Caco-2 (cell line): Measurements from ENCODE around the gene RPL19. TPM values are rescaled to one million over a fixed set of nuclear protein-coding genes. Genes with fewer than 3 reads are reported as not detected.
A peak's percentile ranks its signal among the peaks of the same experiment; 100 is the strongest.

Experiments used
- BruUV-seq: library from RNA; stranded (reverse); fragments of 400-500 nt; replicated peaks from 2 replicates; lab custom pipeline; 2021; lab: Mats Ljungman, UMichigan
- CTCF ChIA-PET: fragments of 300-600 bp; sonication (Branson Sonifier 250); formaldehyde crosslinking; loops from one replicate; lab custom pipeline; 2022; ENCODE audit warnings: antibody characterized with exemption; lab: Charles Lee
- POLR2A ChIA-PET: fragments of 300-600 bp; sonication (Branson Sonifier 250); formaldehyde crosslinking; loops from one replicate; lab custom pipeline; 2022; ENCODE audit warnings: antibody characterized with exemption; lab: Charles Lee
- DNase-seq, 2 experiments: peaks; one replicate each; pipeline versions ENCODE4 v3.0.0 to v3.0.0-alpha.2; 2020 to 2022
- H3K27me3 ChIP-seq: replicated peaks from 2 replicates; pipeline ENCODE4 v1.6.0; 2011; ENCODE audit warnings: low read length; ENCODE audit not compliant: control insufficient read depth, insufficient read depth
- H3K36me3 ChIP-seq: 2 replicates; pipeline ENCODE4 v1.5.1; 2011; ENCODE audit warnings: low read length; ENCODE audit not compliant: control insufficient read depth, insufficient read depth
- H3K4me1 ChIP-seq: fragments of 250-450 bp; sonication (Bioruptor Pico); 2 replicates; pipeline ENCODE4 v1.5.1; 2020; ENCODE audit warnings: mild to moderate bottlenecking
- H3K4me3 ChIP-seq: 2 replicates; pipeline ENCODE4 v1.5.1; 2011; ENCODE audit warnings: low read depth, mild to moderate bottlenecking, control low read depth, low read length
- H3K9me3 ChIP-seq: fragments of 250-450 bp; sonication (Bioruptor Pico); 2 replicates; pipeline ENCODE4 v1.5.1; 2020; ENCODE audit warnings: mild to moderate bottlenecking, moderate library complexity
- H3K27ac Mint-ChIP-seq: one replicate; pipeline ENCODE4 v1.8.0; 2022; ENCODE audit warnings: mixed read lengths; ENCODE audit not compliant: unreplicated experiment
- H3K27me3 Mint-ChIP-seq: one replicate; pipeline ENCODE4 v1.8.0; 2022; ENCODE audit warnings: mixed read lengths; ENCODE audit not compliant: insufficient read depth, unreplicated experiment
- H3K36me3 Mint-ChIP-seq: one replicate; pipeline ENCODE4 v1.8.0; 2022; ENCODE audit warnings: mild to moderate bottlenecking, mixed read lengths; ENCODE audit not compliant: insufficient read depth, unreplicated experiment
- H3K4me1 Mint-ChIP-seq: one replicate; pipeline ENCODE4 v1.8.0; 2022; ENCODE audit warnings: low read depth, mixed read lengths; ENCODE audit not compliant: unreplicated experiment
- H3K4me3 Mint-ChIP-seq: one replicate; pipeline ENCODE4 v1.8.0; 2022; ENCODE audit warnings: mild to moderate bottlenecking, moderate library complexity, mixed read lengths; ENCODE audit not compliant: unreplicated experiment
- H3K9me3 Mint-ChIP-seq: one replicate; pipeline ENCODE4 v1.8.0; 2022; ENCODE audit warnings: mixed read lengths; ENCODE audit not compliant: unreplicated experiment
- intact Hi-C: fragments of 100-400 bp; cut with micrococcal nuclease; formaldehyde crosslinking; loops from one replicate; pipeline ENCODE4 v1.10.0; 2022; ENCODE audit not compliant: unreplicated experiment
- total RNA-seq: library from RNA; stranded (reverse); gene quantifications from 2 replicates; pipeline ENCODE4 v1.2.3, GENCODE V29; 2022
- TF ChIP-seq, protein P1 (sequence below), 2 experiments: fragments of 200-600 bp in 1 of 2; IDR thresholded peaks; 1 replicate in 1 of 2; 2 replicates in 1 of 2; pipeline versions ENCODE4 v1.5.1 to v1.8.0; 2011 to 2022; ENCODE audit warnings: antibody characterized with exemption in 1 of 2, control low read depth in 1 of 2, inconsistent platforms in 1 of 2, low read depth in 1 of 2, low read length in 1 of 2, mild to moderate bottlenecking in 1 of 2, moderate library complexity in 1 of 2; ENCODE audit not compliant: insufficient read depth in 1 of 2, severe bottlenecking in 1 of 2, unreplicated experiment in 1 of 2

The RPL19 gene
- total RNA-seq, 1 experiment from 2014 or later = 1,825 TPM

DNA sequence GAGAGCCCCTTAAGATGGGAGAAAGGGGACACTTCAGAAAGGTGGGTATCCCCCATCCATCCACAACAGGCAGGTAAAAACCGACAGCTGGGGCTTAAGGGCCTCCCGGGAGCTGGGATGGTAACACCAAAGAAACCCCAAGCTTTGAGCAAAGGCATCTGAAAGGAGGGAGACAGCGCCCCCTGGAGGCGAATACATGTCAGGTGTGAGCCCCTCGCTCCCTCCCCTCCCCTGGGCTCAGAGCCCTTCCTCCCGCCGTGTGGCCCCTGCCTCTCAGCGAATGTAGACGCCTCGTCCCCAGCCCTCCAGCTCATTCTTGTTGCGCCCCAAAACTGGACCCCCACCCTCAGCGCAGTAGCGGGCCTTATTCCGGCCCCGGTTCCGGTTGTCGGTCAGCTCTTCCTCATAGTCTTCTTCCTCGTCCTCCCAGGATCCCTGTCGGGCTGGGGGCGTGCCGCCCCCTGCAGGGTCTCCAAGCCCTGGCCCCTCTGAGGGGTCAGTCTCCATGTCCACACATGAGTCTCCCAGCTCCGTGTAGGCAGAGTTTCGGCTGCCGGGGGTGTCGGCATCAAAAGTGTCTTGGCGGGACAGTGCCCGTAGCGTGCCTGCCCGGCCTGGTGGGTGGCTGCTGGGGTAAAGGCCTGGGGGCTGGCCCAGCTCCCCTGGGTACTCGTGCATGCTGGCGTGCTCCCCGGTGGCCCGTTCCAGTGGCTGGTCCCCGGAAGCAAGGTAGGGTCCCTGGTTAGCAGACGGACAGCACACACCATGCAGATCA, 25.0 kb upstream of the RPL19 start:
- intact Hi-C loops = no loop called here
- H3K4me3 Mint-ChIP-seq = no peak overlapping the region
- Histone ChIP-seq H3K27me3 (no peaks in the 10 kb centered on the region), H3K36me3 (no peaks in the 10 kb centered on the region), H3K4me3 (no peak overlapping the region), H3K4me1 (no peaks in the 10 kb centered on the region), H3K9me3 (no peaks in the 10 kb centered on the region)
- BruUV-seq = no TSS peak
- H3K4me1 Mint-ChIP-seq = no peaks in the 10 kb centered on the region
- no peaks in the 10 kb centered on the region for H3K9me3 Mint-ChIP-seq
- TF ChIP-seq, protein P1, sequence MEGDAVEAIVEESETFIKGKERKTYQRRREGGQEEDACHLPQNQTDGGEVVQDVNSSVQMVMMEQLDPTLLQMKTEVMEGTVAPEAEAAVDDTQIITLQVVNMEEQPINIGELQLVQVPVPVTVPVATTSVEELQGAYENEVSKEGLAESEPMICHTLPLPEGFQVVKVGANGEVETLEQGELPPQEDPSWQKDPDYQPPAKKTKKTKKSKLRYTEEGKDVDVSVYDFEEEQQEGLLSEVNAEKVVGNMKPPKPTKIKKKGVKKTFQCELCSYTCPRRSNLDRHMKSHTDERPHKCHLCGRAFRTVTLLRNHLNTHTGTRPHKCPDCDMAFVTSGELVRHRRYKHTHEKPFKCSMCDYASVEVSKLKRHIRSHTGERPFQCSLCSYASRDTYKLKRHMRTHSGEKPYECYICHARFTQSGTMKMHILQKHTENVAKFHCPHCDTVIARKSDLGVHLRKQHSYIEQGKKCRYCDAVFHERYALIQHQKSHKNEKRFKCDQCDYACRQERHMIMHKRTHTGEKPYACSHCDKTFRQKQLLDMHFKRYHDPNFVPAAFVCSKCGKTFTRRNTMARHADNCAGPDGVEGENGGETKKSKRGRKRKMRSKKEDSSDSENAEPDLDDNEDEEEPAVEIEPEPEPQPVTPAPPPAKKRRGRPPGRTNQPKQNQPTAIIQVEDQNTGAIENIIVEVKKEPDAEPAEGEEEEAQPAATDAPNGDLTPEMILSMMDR (IDR thresholded peaks at IDR 0.05; ENCODE audit: insufficient read depth in 1 of 2, low read depth in 1 of 2, low read length in 1 of 2, severe bottlenecking in 1 of 2, unreplicated experiment in 1 of 2) = peak; percentile 68 to 70
- no peaks in the 10 kb centered on the region for H3K27me3 Mint-ChIP-seq
- DNase-seq = peak; percentile 66 to 71
- CTCF ChIA-PET = interaction anchor here (0.8 to 2.8 kb wide), 11 partner anchors 9 to 306 kb away, joined by 3 to 32 read pairs (median 8); partner anchors contain the start of genes ARL5C and RPL19
- H3K27ac Mint-ChIP-seq = no peak overlapping the region
- POLR2A ChIA-PET = interaction anchor here (0.6 to 0.7 kb wide), 2 partner anchors 13 to 208 kb away, joined by 3 read pairs; partner anchors contain the start of gene FBXO47
- peaks cover 7% of the 10 kb centered on the region for H3K36me3 Mint-ChIP-seq

DNA sequence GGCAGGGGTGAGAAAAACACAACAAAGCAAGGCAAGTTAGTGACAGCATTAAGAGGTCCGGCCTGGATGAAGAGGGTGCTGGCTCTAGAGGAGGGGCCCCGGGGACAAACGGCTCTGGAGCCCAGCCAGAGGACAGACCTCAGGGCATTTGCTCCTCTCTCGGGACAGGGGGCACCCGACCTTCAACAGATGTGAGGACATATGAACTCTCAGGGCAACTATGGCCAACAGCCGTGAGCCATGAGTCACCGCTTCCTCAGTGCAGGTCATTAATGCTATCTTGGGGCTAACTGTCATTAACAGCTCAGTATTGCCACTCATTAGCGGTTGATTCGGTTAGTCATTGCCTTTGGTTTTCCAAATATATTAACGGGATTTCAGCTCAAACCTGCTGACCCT, 24.4 kb upstream of the RPL19 start:
- POLR2A ChIA-PET = interaction anchor here (0.6 kb wide), 1 partner anchor 209 kb away, joined by 3 read pairs; the partner anchor contains the start of gene FBXO47
- intact Hi-C loops = no loop called here
- no peaks in the 10 kb centered on the region for H3K9me3 Mint-ChIP-seq

DNA sequence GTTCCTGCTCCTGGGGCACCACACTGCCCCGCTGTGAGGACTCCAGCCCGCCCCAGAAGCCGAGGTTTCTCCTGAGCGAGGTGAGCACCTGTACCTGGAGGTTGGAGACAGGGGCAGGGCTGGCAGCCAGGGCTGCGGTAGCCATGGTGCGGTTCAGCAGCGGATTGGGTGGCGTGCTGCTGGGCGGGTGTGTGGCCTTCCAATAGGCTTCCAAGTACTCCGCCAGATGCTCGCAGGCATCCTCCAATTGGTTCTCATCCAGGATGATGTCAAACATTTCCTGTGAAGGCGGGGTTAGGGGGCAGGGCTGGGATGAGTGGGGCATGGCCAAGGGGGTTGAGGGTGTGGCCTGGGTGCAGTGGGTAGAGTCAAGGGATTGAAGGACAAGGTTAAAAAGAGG, 22.8 kb upstream of the RPL19 start:
- BruUV-seq = no TSS peak
- intact Hi-C loops = no loop called here
- Mint-ChIP-seq H3K4me3 (no peak overlapping the region), H3K27ac (no peak overlapping the region), H3K27me3 (no peaks in the 10 kb centered on the region), H3K9me3 (no peaks in the 10 kb centered on the region), H3K4me1 (no peaks in the 10 kb centered on the region), H3K36me3 (peaks cover 7% of the 10 kb centered on the region)
- TF ChIP-seq, protein P1 (IDR thresholded peaks at IDR 0.05; ENCODE audit: insufficient read depth in 1 of 2, low read depth in 1 of 2, low read length in 1 of 2, severe bottlenecking in 1 of 2, unreplicated experiment in 1 of 2) = no peak
- DNase-seq = peak; percentile 30 to 61
- no peaks in the 10 kb centered on the region for H3K9me3 ChIP-seq
- H3K27me3 ChIP-seq = no peaks in the 10 kb centered on the region
- H3K36me3 ChIP-seq = no peaks in the 10 kb centered on the region
- CTCF ChIA-PET = no interaction called here
- POLR2A ChIA-PET = no interaction called here
- H3K4me1 ChIP-seq = no peaks in the 10 kb centered on the region
- no peak overlapping the region for H3K4me3 ChIP-seq

More for the DNA sequence above, 24.4 kb upstream of the RPL19 start:
- H3K9me3 ChIP-seq = no peaks in the 10 kb centered on the region
- BruUV-seq = no TSS peak
- H3K36me3 Mint-ChIP-seq = peaks cover 7% of the 10 kb centered on the region
- no peak overlapping the region for H3K4me3 Mint-ChIP-seq
- H3K4me3 ChIP-seq = no peak overlapping the region
- CTCF ChIA-PET = interaction anchor here (2.0 to 2.8 kb wide), 3 partner anchors 11 to 194 kb away, joined by 8 to 32 read pairs (median 21); partner anchors contain the start of gene RPL19
- TF ChIP-seq, protein P1 (IDR thresholded peaks at IDR 0.05; ENCODE audit: insufficient read depth in 1 of 2, low read depth in 1 of 2, low read length in 1 of 2, severe bottlenecking in 1 of 2, unreplicated experiment in 1 of 2) = no peak
- H3K27me3 Mint-ChIP-seq = no peaks in the 10 kb centered on the region
- H3K4me1 ChIP-seq = no peaks in the 10 kb centered on the region
- H3K27me3 ChIP-seq = no peaks in the 10 kb centered on the region
- H3K36me3 ChIP-seq = no peaks in the 10 kb centered on the region
- no peaks in the 10 kb centered on the region for H3K4me1 Mint-ChIP-seq
- no peak for DNase-seq
- no peak overlapping the region for H3K27ac Mint-ChIP-seq
